Mesendoderm (in vitro differentiated cells): Measurements from ENCODE around the gene RAPGEF3.
A peak's percentile ranks its signal among the peaks of the same experiment; 100 is the strongest.

Experiments used
- DNase-seq: peaks from one replicate; pipeline ENCODE4 v3.0.0; 2013
- H2AK5ac ChIP-seq: 2 replicates; pipeline ENCODE4 v1.6.1; 2013; ENCODE audit warnings: low read length, inconsistent platforms
- H2BK120ac ChIP-seq: 2 replicates; pipeline ENCODE4 v1.6.1; 2013; ENCODE audit warnings: low read depth, mild to moderate bottlenecking, low read length, moderate library complexity, mixed read lengths
- H2BK15ac ChIP-seq: replicated peaks from 2 replicates; pipeline ENCODE4 v1.6.1; 2013; ENCODE audit warnings: low read depth, mild to moderate bottlenecking, moderate library complexity
- H2BK5ac ChIP-seq: 2 replicates; pipeline ENCODE4 v1.6.1; 2013; ENCODE audit warnings: low read length, inconsistent platforms
- H3K18ac ChIP-seq: 2 replicates; pipeline ENCODE4 v1.6.1; 2013; ENCODE audit warnings: mild to moderate bottlenecking, low read length, mixed read lengths
- H3K23ac ChIP-seq: one replicate; pipeline ENCODE4 v1.6.1; 2013; ENCODE audit warnings: low read length
- H3K27ac ChIP-seq: 2 replicates; pipeline ENCODE4 v1.5.1; 2013; ENCODE audit warnings: low read depth, mild to moderate bottlenecking, inconsistent platforms, low read length, moderate library complexity
- H3K27me3 ChIP-seq: 2 replicates; pipeline ENCODE4 v1.6.1; 2013; ENCODE audit warnings: low read length, control low read depth, mild to moderate bottlenecking, inconsistent platforms; ENCODE audit not compliant: insufficient read depth, poor library complexity
- H3K36me3 ChIP-seq: 2 replicates; pipeline ENCODE4 v1.6.1; 2013; ENCODE audit warnings: low read length, inconsistent platforms; ENCODE audit not compliant: control insufficient read depth, insufficient read depth
- H3K4ac ChIP-seq: one replicate; pipeline ENCODE4 v1.6.1; 2013; ENCODE audit warnings: low read depth, mild to moderate bottlenecking, low read length, moderate library complexity
- H3K4me1 ChIP-seq: 2 replicates; pipeline ENCODE4 v1.6.1; 2013; ENCODE audit warnings: low read depth, low read length, inconsistent platforms; ENCODE audit not compliant: control insufficient read depth
- H3K4me2 ChIP-seq: 2 replicates; pipeline ENCODE4 v1.6.1; 2013; ENCODE audit warnings: low read length
- H3K4me3 ChIP-seq: 2 replicates; pipeline ENCODE4 v1.5.1; 2013; ENCODE audit warnings: mild to moderate bottlenecking, low read length
- H3K56ac ChIP-seq: one replicate; pipeline ENCODE4 v1.6.1; 2013; ENCODE audit warnings: low read length
- H3K79me1 ChIP-seq: 2 replicates; pipeline ENCODE4 v1.6.1; 2013; ENCODE audit warnings: low read length, inconsistent platforms
- H3K79me2 ChIP-seq: 2 replicates; pipeline ENCODE4 v1.6.1; 2013; ENCODE audit warnings: mild to moderate bottlenecking, low read length; ENCODE audit not compliant: control insufficient read depth, insufficient read depth
- H3K9ac ChIP-seq: 2 replicates; pipeline ENCODE4 v1.6.1; 2013; ENCODE audit warnings: low read length, inconsistent platforms
- H4K5ac ChIP-seq: one replicate; pipeline ENCODE4 v1.6.1; 2013; ENCODE audit warnings: low read length
- H4K8ac ChIP-seq: one replicate; pipeline ENCODE4 v1.6.1; 2013; ENCODE audit warnings: low read depth, mild to moderate bottlenecking, control low read depth, low read length, moderate library complexity
- WGBS: extraction: QIAGEN DNeasy Blood & Tissue Kit; methylation state at CpG from one replicate; pipeline ENCODE4 v1.1.7; 2013; ENCODE audit warnings: low lambda C conversion rate, missing lambda C conversion rate; ENCODE audit not compliant: insufficient coverage; ENCODE audit errors: extremely low coverage; 5-methylcytosine and 5-hydroxymethylcytosine counted together

The RAPGEF3 gene

GRCh38 chr12:47799357-47799955, 40.8 kb upstream of the RAPGEF3 start:
- no CpG with 5 or more reads among the region's 7 CpGs for WGBS
- Histone ChIP-seq H3K27ac (no peak overlapping the region), H4K8ac (no peak overlapping the region)

GRCh38 chr12:47798382-47798948, 39.8 kb upstream of the RAPGEF3 start:
- H3K56ac ChIP-seq: no peak overlapping the region
- no peak overlapping the region for H3K4me2 ChIP-seq
- H3K4ac ChIP-seq: no peak overlapping the region
- H3K23ac ChIP-seq: no peak overlapping the region
- no peak overlapping the region for H3K4me3 ChIP-seq
- peaks cover 43% of the 10 kb centered on the region for H3K79me2 ChIP-seq
- no CpG with 5 or more reads among the region's 17 CpGs for WGBS
- peaks cover 36% of the 10 kb centered on the region for H3K79me1 ChIP-seq
- H3K27me3 ChIP-seq: no peaks in the 10 kb centered on the region
- H4K5ac ChIP-seq: no peak overlapping the region
- no peak overlapping the region for H3K27ac ChIP-seq
- no peak overlapping the region for H2BK5ac ChIP-seq
- no peak overlapping the region for H3K9ac ChIP-seq
- DNase-seq: no peak
- no peak overlapping the region for H2BK120ac ChIP-seq
- H3K4me1 ChIP-seq: peaks cover 9% of the 10 kb centered on the region
- H3K18ac ChIP-seq: no peak overlapping the region
- peaks cover 15% of the 10 kb centered on the region for H3K36me3 ChIP-seq
- no peak overlapping the region for H4K8ac ChIP-seq
- no peak overlapping the region for H2BK15ac ChIP-seq
- H2AK5ac ChIP-seq: no peak overlapping the region

More at GRCh38 chr12:47799357-47799955, 40.8 kb upstream of the RAPGEF3 start:
- H3K4me3 ChIP-seq: no peak overlapping the region
- no peak overlapping the region for H4K5ac ChIP-seq
- H2BK5ac ChIP-seq: no peak overlapping the region
- H3K4me2 ChIP-seq: no peak overlapping the region
- H3K27me3 ChIP-seq: no peaks in the 10 kb centered on the region
- H2BK120ac ChIP-seq: no peak overlapping the region
- H3K4ac ChIP-seq: no peak overlapping the region
- peak overlapping the region; percentile 60 for H3K56ac ChIP-seq
- H3K18ac ChIP-seq: no peak overlapping the region
- peaks cover 38% of the 10 kb centered on the region for H3K79me1 ChIP-seq
- H3K79me2 ChIP-seq: peaks cover 52% of the 10 kb centered on the region
- H3K9ac ChIP-seq: no peak overlapping the region
- no peak for DNase-seq
- H3K23ac ChIP-seq: no peak overlapping the region
- H2BK15ac ChIP-seq: no peak overlapping the region
- H3K4me1 ChIP-seq: peaks cover 9% of the 10 kb centered on the region
- H2AK5ac ChIP-seq: no peak overlapping the region
- peaks cover 11% of the 10 kb centered on the region for H3K36me3 ChIP-seq

- Histone ChIP-seq H3K27ac (no peak overlapping the region), H2AK5ac (no peak overlapping the region), H3K4ac (no peak overlapping the region), H3K4me1 (peaks cover 4% of the 10 kb centered on the region), H3K4me3 (no peak overlapping the region), H3K36me3 (peaks cover 16% of the 10 kb centered on the region), H3K79me1 (peaks cover 26% of the 10 kb centered on the region), H3K4me2 (no peak overlapping the region), H4K8ac (no peak overlapping the region), H3K27me3 (no peaks in the 10 kb centered on the region), H3K18ac (no peak overlapping the region), H2BK120ac (no peak overlapping the region), H3K79me2 (peaks cover 32% of the 10 kb centered on the region), H2BK5ac (no peak overlapping the region), H2BK15ac (no peak overlapping the region), H3K23ac (no peak overlapping the region), H3K9ac (no peak overlapping the region), H3K56ac (no peak overlapping the region), H4K5ac (no peak overlapping the region)
- DNase-seq: peak; percentile 48
- no CpG with 5 or more reads among the region's 10 CpGs for WGBS
Measured at GRCh38 chr12:47797441-47797840, 38.8 kb upstream of the RAPGEF3 start.

- Histone ChIP-seq H3K79me1 (peaks cover 14% of the 10 kb centered on the region), H3K4me2 (no peak overlapping the region), H4K8ac (no peak overlapping the region), H3K27me3 (no peaks in the 10 kb centered on the region), H3K27ac (no peak overlapping the region), H3K18ac (no peak overlapping the region), H2BK15ac (no peak overlapping the region), H3K4ac (no peak overlapping the region), H3K23ac (no peak overlapping the region), H3K4me1 (peaks cover 2% of the 10 kb centered on the region), H3K56ac (no peak overlapping the region), H3K4me3 (no peak overlapping the region), H2BK5ac (no peak overlapping the region), H3K79me2 (peaks cover 17% of the 10 kb centered on the region), H4K5ac (no peak overlapping the region), H3K36me3 (peaks cover 20% of the 10 kb centered on the region), H2AK5ac (no peak overlapping the region), H3K9ac (no peak overlapping the region), H2BK120ac (no peak overlapping the region)
- no CpG with 5 or more reads among the region's 22 CpGs for WGBS
- no peak for DNase-seq
Measured at GRCh38 chr12:47795814-47796411, 37.2 kb upstream of the RAPGEF3 start.

GRCh38 chr12:47795121-47795813, 36.6 kb upstream of the RAPGEF3 start:
- Histone ChIP-seq H3K27ac (no peak overlapping the region), H3K79me1 (peaks cover 10% of the 10 kb centered on the region), H3K9ac (no peak overlapping the region), H3K36me3 (peaks cover 18% of the 10 kb centered on the region), H2BK15ac (no peak overlapping the region), H3K4ac (no peak overlapping the region), H3K27me3 (no peaks in the 10 kb centered on the region), H3K4me1 (no peaks in the 10 kb centered on the region), H4K8ac (no peak overlapping the region), H4K5ac (no peak overlapping the region), H3K23ac (no peak overlapping the region), H2AK5ac (no peak overlapping the region), H3K56ac (no peak overlapping the region), H3K4me3 (no peak overlapping the region), H3K4me2 (no peak overlapping the region), H2BK120ac (no peak overlapping the region), H3K79me2 (peaks cover 11% of the 10 kb centered on the region), H2BK5ac (no peak overlapping the region), H3K18ac (no peak overlapping the region)
- no CpG with 5 or more reads among the region's 21 CpGs for WGBS
- DNase-seq: no peak
